NT2/D1 (cell line): ENCODE results near the gene FGF6.
"Not testable (repeated sequence)": the region's sequence is repeated elsewhere in the genome, so short reads cannot be mapped to it uniquely, and the experiment has no call there.

ENCODE experiments used
- DNase-seq: peaks from one replicate; pipeline ENCODE4 v3.0.0-alpha.2; 2011; ENCODE audit warnings: low read depth, low spot score
- H3K27me3 ChIP-seq: 2 replicates; pipeline ENCODE4 v1.6.0; 2011; ENCODE audit warnings: mild to moderate bottlenecking; ENCODE audit not compliant: insufficient read length, insufficient read depth
- H3K36me3 ChIP-seq: 2 replicates; pipeline ENCODE4 v1.6.1; 2011; ENCODE audit warnings: mild to moderate bottlenecking, low read length, mixed read lengths; ENCODE audit not compliant: insufficient read depth, insufficient read length
- H3K4me1 ChIP-seq: 2 replicates; pipeline ENCODE4 v1.5.1; 2011; ENCODE audit not compliant: insufficient read depth, insufficient read length
- H3K4me3 ChIP-seq: 2 replicates; pipeline ENCODE4 v1.5.1; 2011; ENCODE audit warnings: low read depth; ENCODE audit not compliant: insufficient read length
- H3K9ac ChIP-seq: 2 replicates; pipeline ENCODE4 v1.6.0; 2011; ENCODE audit warnings: low read depth; ENCODE audit not compliant: insufficient read length
- H3K9me3 ChIP-seq: 2 replicates; pipeline ENCODE4 v1.5.1; 2011; ENCODE audit warnings: mild to moderate bottlenecking, low read length; ENCODE audit not compliant: insufficient read depth
- SUZ12 ChIP-seq: IDR thresholded peaks from 2 replicates; pipeline ENCODE4 v1.6.1; 2011; ENCODE audit not compliant: insufficient read length, insufficient read depth; ENCODE audit errors: extremely low read depth
- YY1 ChIP-seq: IDR thresholded peaks from 2 replicates; pipeline ENCODE4 v1.6.1; 2011; ENCODE audit not compliant: insufficient read length, insufficient read depth
- ZNF274 ChIP-seq: IDR thresholded peaks from 2 replicates; pipeline ENCODE4 v1.6.1; 2011; ENCODE audit warnings: mild to moderate bottlenecking, low read depth, low read length

The FGF6 gene

DNA sequence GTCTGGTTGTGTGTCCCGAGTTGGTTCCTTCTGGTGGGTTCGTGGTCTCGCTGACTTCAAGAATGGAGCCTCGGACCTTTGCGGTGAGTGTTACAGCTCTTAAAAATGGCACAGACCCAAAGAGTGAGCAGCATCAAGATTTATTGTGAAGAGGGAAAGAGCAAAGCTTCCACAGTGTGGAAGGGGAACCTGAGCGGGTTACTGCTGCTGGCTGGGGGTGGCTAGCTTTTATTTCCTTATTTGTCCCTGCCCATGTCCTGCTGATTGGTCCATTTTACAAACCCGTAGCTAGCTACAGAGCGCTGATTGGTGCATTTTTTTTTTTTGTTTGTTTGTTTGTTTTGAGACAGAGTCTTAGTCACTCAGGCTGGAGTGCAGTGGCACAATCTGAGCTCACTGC lies 29.3 kb downstream of the FGF6 start:
- TF ChIP-seq SUZ12 = no peak
- TF ChIP-seq YY1 = no peak
- peaks cover 7% of the 10 kb centered on the region for H3K4me1 ChIP-seq
- no peaks in the 10 kb centered on the region; the same call in 1 of the 2 replicates for H3K9me3 ChIP-seq
- no peaks in the 10 kb centered on the region for H3K36me3 ChIP-seq
- no peak overlapping the region for H3K9ac ChIP-seq
- H3K4me3 ChIP-seq = no peak overlapping the region
- no peak for DNase-seq
- H3K27me3 ChIP-seq = no peaks in the 10 kb centered on the region

DNA sequence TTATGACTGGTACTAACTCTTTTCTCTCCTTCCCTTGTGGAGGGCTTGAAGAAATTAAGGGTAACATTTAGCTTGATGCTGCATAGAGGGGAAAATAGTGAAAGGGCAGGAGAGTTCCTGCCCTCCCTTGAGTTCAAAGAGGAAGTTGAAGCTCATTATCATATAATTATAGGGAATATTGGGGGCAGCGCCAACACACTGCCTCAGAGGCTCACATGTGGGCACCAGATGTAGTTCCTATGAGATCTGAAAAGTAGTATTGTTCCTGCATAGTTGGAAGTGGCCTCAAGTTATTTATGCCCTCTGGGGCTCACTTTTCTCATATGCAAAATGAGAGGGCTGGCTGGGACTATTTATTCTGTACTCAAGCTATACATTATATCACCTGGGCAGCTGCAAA lies 33.1 kb downstream of the FGF6 start:
- Histone ChIP-seq H3K27me3 (no peaks in the 10 kb centered on the region), H3K36me3 (no peaks in the 10 kb centered on the region), H3K9me3 (no peaks in the 10 kb centered on the region; the same call in 1 of the 2 replicates), H3K4me3 (no peak overlapping the region), H3K9ac (no peak overlapping the region), H3K4me1 (peaks cover 7% of the 10 kb centered on the region)
- TF ChIP-seq YY1 (no peak), ZNF274 (no peak), SUZ12 (no peak)
- DNase-seq = no peak

DNA sequence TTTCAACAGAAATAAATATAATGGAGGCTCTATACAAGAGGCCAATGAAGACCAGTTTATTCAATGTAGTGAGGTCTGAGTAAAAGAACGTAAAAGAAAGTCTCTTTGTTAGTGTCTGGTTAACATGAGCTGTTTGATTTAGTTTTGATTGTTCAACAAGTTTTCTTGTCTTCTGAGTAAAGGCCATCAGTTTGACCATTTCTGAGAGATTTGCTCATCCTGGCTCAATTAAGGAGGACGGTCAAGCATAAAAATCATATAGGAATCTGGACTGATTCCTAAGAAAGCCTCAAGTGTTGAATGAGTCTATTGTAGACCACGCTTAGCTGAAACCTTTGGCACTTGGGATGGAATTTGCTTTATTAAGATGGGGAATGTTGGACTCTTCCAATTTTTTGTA lies 33.6 kb downstream of the FGF6 start:
- H3K4me3 ChIP-seq = no peak overlapping the region
- peaks cover 7% of the 10 kb centered on the region for H3K4me1 ChIP-seq
- H3K36me3 ChIP-seq = no peaks in the 10 kb centered on the region
- TF ChIP-seq ZNF274 (no peak), SUZ12 (no peak), YY1 (no peak)
- DNase-seq = no peak
- no peaks in the 10 kb centered on the region; the same call in 1 of the 2 replicates for H3K9me3 ChIP-seq
- no peaks in the 10 kb centered on the region for H3K27me3 ChIP-seq
- H3K9ac ChIP-seq = no peak overlapping the region

DNA sequence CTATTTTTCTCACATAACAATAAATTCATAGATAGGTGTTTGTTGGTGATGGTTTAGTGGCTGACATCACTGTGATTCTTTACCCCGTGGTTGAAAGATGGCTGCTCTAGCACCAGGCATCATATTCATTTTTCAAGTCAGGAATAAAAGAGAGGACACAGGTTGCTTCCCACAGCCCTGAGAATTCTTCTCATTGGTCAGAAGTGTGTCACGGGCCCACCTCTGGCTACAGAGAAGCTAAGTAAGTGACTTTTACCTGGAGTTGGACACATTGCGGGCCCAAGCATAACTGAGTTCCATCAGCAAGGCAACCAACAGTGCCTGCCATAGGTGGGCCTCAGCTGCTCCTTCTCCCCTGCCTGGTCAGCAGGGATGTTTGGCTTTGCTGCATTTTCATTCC lies 38.5 kb downstream of the FGF6 start:
- Histone ChIP-seq H3K27me3 (no peaks in the 10 kb centered on the region), H3K4me1 (peaks cover 10% of the 10 kb centered on the region), H3K36me3 (no peaks in the 10 kb centered on the region), H3K9ac (no peak overlapping the region), H3K4me3 (no peak overlapping the region), H3K9me3 (peaks cover 14% of the 10 kb centered on the region; the same call in 1 of the 2 replicates)
- DNase-seq = no peak
- TF ChIP-seq ZNF274 (no peak), YY1 (no peak), SUZ12 (no peak)

DNA sequence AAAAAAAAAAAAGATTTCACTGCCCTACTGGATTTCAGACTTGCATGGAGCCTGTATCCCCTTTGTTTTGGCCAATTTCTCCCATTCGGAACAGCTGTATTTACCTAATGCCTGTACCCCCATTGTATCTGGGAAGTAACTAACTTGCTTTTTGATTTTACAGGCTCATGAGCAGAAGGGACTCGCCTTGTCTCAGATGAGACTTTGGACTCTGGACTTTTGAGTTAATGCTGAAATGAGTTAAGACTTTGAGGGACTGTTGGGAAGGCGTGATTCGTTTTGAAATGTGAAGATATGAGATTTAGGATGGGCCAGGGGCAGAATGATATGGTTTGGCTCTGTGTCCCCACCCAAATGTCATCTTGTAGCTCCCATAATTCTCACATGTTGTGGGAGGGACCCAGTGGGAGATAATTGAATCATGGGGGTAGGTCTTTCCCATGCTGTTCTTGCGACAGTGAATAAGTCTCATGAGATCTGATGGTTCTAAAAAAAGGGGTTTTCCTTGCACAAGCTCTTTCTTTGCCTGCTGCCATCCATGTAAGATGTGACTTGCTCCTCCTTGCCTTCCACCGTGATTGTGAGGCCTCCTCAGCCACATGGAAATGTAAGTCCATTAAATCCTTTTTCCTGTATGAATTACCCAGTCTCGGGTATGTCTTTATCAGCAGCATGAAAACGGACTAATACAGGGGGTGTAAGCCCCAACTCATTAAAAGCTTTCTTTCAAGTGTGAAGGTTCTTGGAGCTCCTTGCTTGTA lies 40.6 kb downstream of the FGF6 start:
- not testable (repeated sequence) for H3K4me1 ChIP-seq, DNase-seq, H3K9ac ChIP-seq, H3K4me3 ChIP-seq, H3K36me3 ChIP-seq, H3K27me3 ChIP-seq
- peaks cover 14% of the 10 kb centered on the region; the same call in 1 of the 2 replicates for H3K9me3 ChIP-seq

DNA sequence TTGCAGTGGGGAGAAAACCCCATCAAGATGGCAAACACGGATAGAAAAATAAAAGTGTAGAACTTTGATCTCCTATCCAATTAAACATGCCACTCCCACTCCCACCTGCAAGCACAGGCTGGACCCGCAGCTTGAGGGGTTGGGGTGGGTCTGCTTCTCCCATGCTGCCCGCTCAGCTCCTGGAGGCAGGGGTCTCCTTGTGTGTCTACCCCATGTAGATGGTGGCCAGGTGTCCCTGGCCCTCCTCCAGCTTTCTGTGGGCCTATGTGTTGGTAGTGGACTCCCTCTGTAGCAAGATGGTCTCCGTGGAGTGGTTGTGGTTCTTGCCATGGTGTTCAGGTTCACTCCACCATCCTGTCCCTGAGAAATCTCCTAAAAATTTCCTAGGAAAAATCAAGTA lies 42.6 kb downstream of the FGF6 start:
- no peaks in the 10 kb centered on the region for H3K27me3 ChIP-seq
- no peak for TF ChIP-seq YY1
- DNase-seq = no peak
- H3K36me3 ChIP-seq = no peaks in the 10 kb centered on the region
- H3K4me3 ChIP-seq = no peak overlapping the region
- peaks cover 10% of the 10 kb centered on the region for H3K4me1 ChIP-seq
- H3K9me3 ChIP-seq = peaks cover 14% of the 10 kb centered on the region; the same call in 1 of the 2 replicates
- H3K9ac ChIP-seq = no peak overlapping the region

DNA sequence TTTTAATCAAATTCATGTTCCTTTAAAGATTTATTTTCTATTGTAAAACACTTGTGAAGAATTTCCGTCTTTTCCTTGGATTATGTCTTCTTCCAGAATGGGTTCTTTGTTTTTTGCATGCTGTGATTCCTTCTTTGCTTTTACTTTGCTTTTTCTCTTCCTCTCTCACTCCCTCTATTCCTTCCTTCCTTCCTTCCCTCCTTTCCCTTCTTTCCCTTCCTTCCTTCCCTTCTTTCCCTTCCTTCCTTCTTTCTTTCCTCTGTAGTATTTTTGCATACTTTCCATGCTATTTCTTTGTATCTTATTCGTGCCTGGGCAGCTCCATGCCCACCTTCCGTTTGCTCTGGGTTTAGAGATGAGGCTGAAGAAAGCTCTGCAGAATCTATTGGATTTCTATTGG lies 44.5 kb downstream of the FGF6 start:
- TF ChIP-seq SUZ12 (no peak), ZNF274 (no peak), YY1 (no peak)
- H3K4me1 ChIP-seq = peaks cover 10% of the 10 kb centered on the region
- H3K27me3 ChIP-seq = no peaks in the 10 kb centered on the region
- no peak overlapping the region for H3K4me3 ChIP-seq
- peaks cover 14% of the 10 kb centered on the region; the same call in 1 of the 2 replicates for H3K9me3 ChIP-seq
- DNase-seq = no peak
- H3K36me3 ChIP-seq = no peaks in the 10 kb centered on the region
- no peak overlapping the region for H3K9ac ChIP-seq
